ENCODE measurements around the gene GLYATL3. TPM values are rescaled to one million over a fixed set of nuclear protein-coding genes. Genes with fewer than 3 reads are reported as not detected.
"Not testable (repeated sequence)": the region's sequence is repeated elsewhere in the genome, so short reads cannot be mapped to it uniquely, and the experiment has no call there.

GLYATL3 gene
- not detected in 2 replicates for total RNA-seq

DNA sequence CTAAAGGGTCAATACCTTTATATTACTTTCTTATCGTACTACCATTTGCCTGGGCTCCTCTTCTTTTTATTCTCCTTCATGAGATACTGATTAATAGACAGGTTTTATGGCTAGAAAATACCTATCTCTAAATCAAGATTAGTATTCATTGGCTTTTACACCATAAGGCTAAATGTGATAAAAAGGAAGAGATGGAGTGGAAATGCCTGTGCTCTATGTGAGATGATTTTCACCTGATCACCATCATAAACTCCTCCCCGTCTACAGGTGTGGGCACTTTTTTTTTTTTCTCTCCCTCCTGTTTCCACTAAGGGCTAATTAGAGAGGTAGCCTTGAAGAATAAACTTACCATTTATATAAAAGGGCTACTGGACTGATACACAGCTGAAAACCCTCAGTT is at the start of gene GLYATL3:
TSS of gene GLYATL3 (plus strand) at position 301 of the 400 bp plus-strand sequence. CDS start 12,068 bp downstream, outside the sequence.
- H3K27ac Mint-ChIP-seq, result no peak within 1 kb of the TSS
- intact Hi-C loops (cut with micrococcal nuclease), result no loop called here
- no peak for DNase-seq (ENCODE audit: low spot score)
- no peaks in the 10 kb centered on the region for H3K4me1 Mint-ChIP-seq (ENCODE audit: low read depth)
- H3K4me3 Mint-ChIP-seq (ENCODE audit: low read depth), result no peak within 1 kb of the TSS
- H3K27me3 Mint-ChIP-seq (ENCODE audit: low read depth), result peaks cover 1% of the 10 kb centered on the region
- no peaks in the 10 kb centered on the region for H3K9me3 Mint-ChIP-seq
- no peaks in the 10 kb centered on the region for H3K36me3 Mint-ChIP-seq (ENCODE audit: low read depth)

DNA sequence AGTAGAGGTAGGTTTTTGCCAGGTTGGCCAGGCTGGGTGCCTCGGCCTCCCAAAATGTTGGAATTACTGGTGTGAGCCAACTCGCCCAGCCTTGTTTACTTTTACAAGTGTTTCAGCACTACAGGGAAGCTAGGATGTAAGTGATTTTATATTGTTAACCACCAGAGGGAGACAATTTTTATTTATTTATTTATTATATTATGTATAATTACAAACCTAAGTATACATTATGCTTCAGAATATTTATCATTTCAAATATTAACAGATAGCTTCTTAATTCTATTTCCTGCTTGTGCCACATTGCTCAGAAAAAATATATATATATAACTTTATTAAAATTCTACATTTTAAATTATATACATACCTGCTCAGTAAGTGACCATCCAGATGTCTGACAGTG is 46.5 kb upstream of the GLYATL3 start:
- H3K4me3 Mint-ChIP-seq (ENCODE audit: low read depth), result no peak overlapping the region
- no peaks in the 10 kb centered on the region for H3K27me3 Mint-ChIP-seq (ENCODE audit: low read depth)
- H3K27ac Mint-ChIP-seq, result no peak overlapping the region
- peaks cover 10% of the 10 kb centered on the region for H3K4me1 Mint-ChIP-seq (ENCODE audit: low read depth)
- intact Hi-C loops (cut with micrococcal nuclease), result no loop called here
- H3K36me3 Mint-ChIP-seq (ENCODE audit: low read depth), result peaks cover 33% of the 10 kb centered on the region
- no peaks in the 10 kb centered on the region for H3K9me3 Mint-ChIP-seq
- no peak for DNase-seq (ENCODE audit: low spot score)

DNA sequence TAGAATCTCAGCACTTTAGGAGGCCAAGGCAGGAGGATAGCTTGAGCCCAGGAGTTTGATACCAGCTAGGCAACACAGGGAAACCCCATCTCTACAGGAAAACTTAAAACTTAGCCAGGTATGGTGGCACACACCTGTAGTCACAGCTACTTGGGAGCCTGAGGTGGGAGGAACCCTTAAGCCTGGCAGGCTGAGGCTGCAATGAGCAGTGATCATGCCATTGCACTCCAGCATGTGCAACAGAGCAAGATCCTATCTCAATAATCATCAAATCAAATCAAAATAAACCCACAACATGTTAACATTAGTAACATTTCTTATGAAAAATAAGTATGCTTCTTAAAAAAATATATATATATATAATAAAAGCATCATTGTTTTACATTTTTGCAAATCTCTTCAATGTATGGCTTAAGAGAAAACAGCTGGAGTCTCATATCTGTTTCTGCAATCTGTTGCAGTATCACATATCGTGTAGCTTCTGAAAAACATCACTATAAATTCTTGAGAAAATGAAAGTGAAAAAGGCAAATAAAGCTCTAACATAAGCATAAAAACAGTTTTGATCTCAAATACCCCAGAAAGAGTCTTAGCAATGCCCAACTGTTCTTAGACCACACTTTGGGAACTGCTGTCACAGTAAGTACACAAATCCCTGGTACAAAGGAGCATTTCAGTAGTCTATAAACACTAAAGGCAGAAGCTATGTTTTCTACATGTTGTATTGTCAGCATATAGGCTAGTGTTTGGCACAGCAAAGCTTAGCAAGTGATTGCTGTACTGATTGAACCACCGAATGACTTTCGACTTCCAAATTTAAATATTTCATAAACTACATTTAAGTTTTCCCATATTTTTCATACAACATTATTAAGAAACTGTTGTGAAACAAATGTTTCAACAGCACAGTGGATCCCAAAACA is 44.7 kb upstream of the GLYATL3 start:
- peaks cover 16% of the 10 kb centered on the region for H3K4me1 Mint-ChIP-seq (ENCODE audit: low read depth)
- intact Hi-C loops (cut with micrococcal nuclease), result no loop called here
- H3K27me3 Mint-ChIP-seq (ENCODE audit: low read depth), result no peaks in the 10 kb centered on the region
- DNase-seq (ENCODE audit: low spot score), result no peak
- H3K9me3 Mint-ChIP-seq, result no peaks in the 10 kb centered on the region
- H3K4me3 Mint-ChIP-seq (ENCODE audit: low read depth), result no peak overlapping the region
- peaks cover 39% of the 10 kb centered on the region for H3K36me3 Mint-ChIP-seq (ENCODE audit: low read depth)
- peak overlapping the region; percentile 72 for H3K27ac Mint-ChIP-seq

DNA sequence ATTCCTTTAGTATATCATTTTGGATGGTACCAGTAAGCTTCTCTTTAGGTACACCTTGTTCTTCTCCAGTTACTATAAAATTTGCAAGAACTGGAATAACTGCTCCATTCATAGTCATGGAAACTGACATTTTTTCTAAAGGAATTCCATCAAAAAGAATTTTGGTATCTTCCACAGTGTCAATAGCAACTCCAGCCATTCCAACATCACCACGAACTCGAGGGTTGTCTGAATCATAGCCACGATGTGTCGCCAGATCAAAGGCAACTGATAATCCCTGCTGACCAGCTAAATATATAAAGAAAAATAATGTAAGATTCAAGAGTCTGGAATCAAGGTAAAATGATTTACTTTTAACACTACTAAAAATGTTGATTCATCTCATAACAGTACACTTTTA is 42.0 kb upstream of the GLYATL3 start:
- peaks cover 31% of the 10 kb centered on the region for H3K36me3 Mint-ChIP-seq (ENCODE audit: low read depth)
- intact Hi-C loops (cut with micrococcal nuclease), result no loop called here
- peaks cover 27% of the 10 kb centered on the region for H3K4me1 Mint-ChIP-seq (ENCODE audit: low read depth)
- no peaks in the 10 kb centered on the region for H3K9me3 Mint-ChIP-seq
- no peak for DNase-seq (ENCODE audit: low spot score)
- no peaks in the 10 kb centered on the region for H3K27me3 Mint-ChIP-seq (ENCODE audit: low read depth)
- no peak overlapping the region for H3K27ac Mint-ChIP-seq
- no peak overlapping the region for H3K4me3 Mint-ChIP-seq (ENCODE audit: low read depth)

DNA sequence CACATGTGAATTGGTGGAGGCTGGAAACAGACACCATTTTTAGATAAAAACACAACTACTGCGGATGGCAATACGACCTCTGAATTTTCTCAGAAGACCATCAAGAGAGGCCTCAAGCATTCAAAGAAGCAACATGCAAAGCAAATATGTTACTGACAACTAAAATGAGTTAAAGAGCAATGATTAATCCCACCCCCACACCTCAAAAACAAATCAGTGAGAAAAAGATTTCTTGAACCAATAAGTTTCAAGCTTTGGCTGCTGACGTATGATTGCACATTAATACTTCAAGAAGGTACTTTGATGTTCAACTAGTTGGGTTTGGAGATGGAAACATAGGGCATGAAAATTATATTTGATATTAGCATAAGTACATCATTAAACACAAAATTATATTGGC is 37.7 kb upstream of the GLYATL3 start:
- peaks cover 33% of the 10 kb centered on the region for H3K36me3 Mint-ChIP-seq (ENCODE audit: low read depth)
- no peaks in the 10 kb centered on the region for H3K27me3 Mint-ChIP-seq (ENCODE audit: low read depth)
- DNase-seq (ENCODE audit: low spot score), result no peak
- peaks cover 33% of the 10 kb centered on the region for H3K4me1 Mint-ChIP-seq (ENCODE audit: low read depth)
- intact Hi-C loops (cut with micrococcal nuclease), result loop anchor here (2.0 to 5.0 kb wide), 2 partner anchors 19 to 90 kb away; partner anchors contain the start of gene C6orf141
- no peaks in the 10 kb centered on the region for H3K9me3 Mint-ChIP-seq
- H3K27ac Mint-ChIP-seq, result peak overlapping the region; percentile 97
- H3K4me3 Mint-ChIP-seq (ENCODE audit: low read depth), result peak overlapping the region; percentile 99

DNA sequence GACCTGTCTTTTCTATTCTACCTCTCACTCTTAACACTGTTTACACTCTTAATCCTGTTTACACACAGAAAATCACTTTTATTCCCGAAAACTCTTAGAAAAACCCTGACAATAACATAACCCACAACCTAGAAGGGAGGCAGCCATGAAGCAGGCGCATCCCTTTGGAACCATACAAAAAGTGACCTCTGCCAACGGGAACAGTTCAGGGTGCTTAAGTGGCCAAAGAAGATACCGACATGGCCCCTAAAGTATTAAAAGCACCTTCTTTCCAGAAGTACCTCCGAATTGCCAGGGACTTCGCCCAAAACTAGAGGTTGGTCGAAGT is 37.2 kb upstream of the GLYATL3 start:
- no peaks in the 10 kb centered on the region for H3K9me3 Mint-ChIP-seq
- peak overlapping the region; percentile 99 for H3K4me3 Mint-ChIP-seq (ENCODE audit: low read depth)
- H3K27me3 Mint-ChIP-seq (ENCODE audit: low read depth), result no peaks in the 10 kb centered on the region
- H3K36me3 Mint-ChIP-seq (ENCODE audit: low read depth), result peaks cover 30% of the 10 kb centered on the region
- H3K4me1 Mint-ChIP-seq (ENCODE audit: low read depth), result peaks cover 33% of the 10 kb centered on the region
- intact Hi-C loops (cut with micrococcal nuclease), result loop anchor here (2.0 to 5.0 kb wide), 2 partner anchors 20 to 90 kb away; partner anchors contain the start of gene C6orf141
- H3K27ac Mint-ChIP-seq, result peak overlapping the region; percentile 97
- DNase-seq (ENCODE audit: low spot score), result no peak

DNA sequence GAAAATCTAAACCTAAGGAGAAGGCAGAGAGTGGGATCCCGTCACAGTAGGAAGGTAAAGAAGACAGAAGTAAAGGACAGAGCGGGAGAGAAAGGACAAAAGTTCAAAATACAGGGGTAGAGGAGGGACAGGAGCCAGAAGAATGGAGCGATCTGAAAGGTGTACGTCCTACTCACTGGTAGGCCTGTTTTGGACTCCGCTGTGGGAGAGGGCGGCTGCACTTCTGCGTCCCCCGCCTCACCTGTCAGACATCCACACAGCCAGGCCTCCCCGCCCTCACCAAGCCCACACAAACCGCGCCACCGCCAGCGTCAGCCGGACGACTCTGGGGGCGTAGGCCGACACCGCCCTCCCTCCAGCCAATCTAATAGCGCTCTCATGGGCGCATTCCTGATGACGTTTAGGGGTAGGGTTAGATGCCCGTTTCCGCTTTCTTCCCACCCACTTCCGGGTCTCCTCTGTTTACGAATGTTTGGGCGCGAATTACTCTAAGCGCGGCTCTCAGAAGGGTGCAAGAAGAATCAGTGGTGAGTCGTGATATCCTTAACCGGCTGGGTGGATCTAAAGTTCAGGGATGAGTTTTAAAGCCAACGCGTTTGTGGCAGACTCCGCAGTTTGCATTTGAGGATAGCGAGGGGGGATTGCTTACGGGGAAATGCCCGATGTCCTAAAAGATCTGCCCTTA is 36.7 kb upstream of the GLYATL3 start, which contains the start of the genes CENPQ and MMUT:
TSS of gene CENPQ (plus strand) at position 444 of the 685 bp plus-strand sequence. CDS start 6,807 bp downstream, outside the sequence.
TSS of gene MMUT (minus strand) at position 327 of the 685 bp plus-strand sequence. CDS start 3,787 bp downstream, outside the sequence.
- Mint-ChIP-seq H3K27me3 (ENCODE audit: low read depth) (no peaks in the 10 kb centered on the region), H3K36me3 (ENCODE audit: low read depth) (peaks cover 26% of the 10 kb centered on the region), H3K4me1 (ENCODE audit: low read depth) (peaks cover 36% of the 10 kb centered on the region), H3K27ac (peak within 1 kb of the TSS; percentile 97), H3K4me3 (ENCODE audit: low read depth) (peak within 1 kb of the TSS; percentile 99), H3K9me3 (no peaks in the 10 kb centered on the region)
- peak; percentile 91 for DNase-seq (ENCODE audit: low spot score)
- intact Hi-C loops (cut with micrococcal nuclease), result loop anchor here (2.0 to 5.0 kb wide), 2 partner anchors 20 to 89 kb away; partner anchors contain the start of gene C6orf141

DNA sequence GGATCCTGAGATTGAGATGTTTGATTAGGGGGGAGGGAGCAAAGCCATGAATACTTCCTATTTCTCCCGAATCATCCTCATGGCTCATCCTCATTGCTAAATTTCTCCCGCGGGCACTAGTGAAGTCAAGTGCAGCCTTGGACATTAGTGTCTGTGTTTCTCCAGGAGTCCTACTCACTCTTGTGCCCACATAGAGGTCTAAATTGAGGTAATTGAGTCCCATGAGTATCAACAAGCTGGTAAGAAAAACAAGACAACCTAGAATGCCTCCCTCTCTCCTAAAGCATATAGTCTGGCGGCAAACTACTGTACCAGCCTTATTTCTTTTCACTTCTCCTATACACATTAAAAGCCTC is 36.1 kb upstream of the GLYATL3 start:
- peak overlapping the region; percentile 97 for H3K27ac Mint-ChIP-seq
- peaks cover 23% of the 10 kb centered on the region for H3K36me3 Mint-ChIP-seq (ENCODE audit: low read depth)
- H3K27me3 Mint-ChIP-seq (ENCODE audit: low read depth), result no peaks in the 10 kb centered on the region
- DNase-seq (ENCODE audit: low spot score), result no peak
- intact Hi-C loops (cut with micrococcal nuclease), result loop anchor here (2.0 to 5.0 kb wide), 2 partner anchors 21 to 89 kb away; partner anchors contain the start of gene C6orf141
- H3K4me1 Mint-ChIP-seq (ENCODE audit: low read depth), result peaks cover 35% of the 10 kb centered on the region
- peak overlapping the region; percentile 99 for H3K4me3 Mint-ChIP-seq (ENCODE audit: low read depth)
- no peaks in the 10 kb centered on the region for H3K9me3 Mint-ChIP-seq

DNA sequence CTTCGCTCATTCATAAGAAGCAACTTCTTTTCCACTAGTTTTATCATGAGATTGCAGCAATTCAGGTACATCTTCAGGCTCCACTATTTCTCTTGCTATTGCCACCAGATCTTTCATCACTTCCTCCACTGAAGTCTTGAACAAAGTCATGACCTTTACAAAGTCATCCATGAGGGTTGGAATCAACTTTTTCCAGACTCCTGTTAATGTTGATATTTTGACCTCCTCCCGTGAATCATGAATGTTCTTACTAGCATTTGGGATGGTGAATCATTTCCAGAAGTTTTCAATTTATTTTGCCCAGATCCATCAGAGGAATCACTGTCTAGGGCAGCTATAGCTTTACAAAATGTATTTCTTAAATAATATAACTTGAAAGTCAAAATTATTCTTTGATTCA is 35.0 kb upstream of the GLYATL3 start:
- H3K36me3 Mint-ChIP-seq (ENCODE audit: low read depth), result peaks cover 16% of the 10 kb centered on the region
- H3K4me1 Mint-ChIP-seq (ENCODE audit: low read depth), result peaks cover 30% of the 10 kb centered on the region
- intact Hi-C loops (cut with micrococcal nuclease), result loop anchor here (5.0 kb wide), 1 partner anchor 88 kb away; the partner anchor contains the start of gene C6orf141
- peak overlapping the region; percentile 99 for H3K4me3 Mint-ChIP-seq (ENCODE audit: low read depth)
- no peaks in the 10 kb centered on the region for H3K9me3 Mint-ChIP-seq
- peak overlapping the region; percentile 39 for H3K27ac Mint-ChIP-seq
- DNase-seq (ENCODE audit: low spot score), result no peak
- no peaks in the 10 kb centered on the region for H3K27me3 Mint-ChIP-seq (ENCODE audit: low read depth)

DNA sequence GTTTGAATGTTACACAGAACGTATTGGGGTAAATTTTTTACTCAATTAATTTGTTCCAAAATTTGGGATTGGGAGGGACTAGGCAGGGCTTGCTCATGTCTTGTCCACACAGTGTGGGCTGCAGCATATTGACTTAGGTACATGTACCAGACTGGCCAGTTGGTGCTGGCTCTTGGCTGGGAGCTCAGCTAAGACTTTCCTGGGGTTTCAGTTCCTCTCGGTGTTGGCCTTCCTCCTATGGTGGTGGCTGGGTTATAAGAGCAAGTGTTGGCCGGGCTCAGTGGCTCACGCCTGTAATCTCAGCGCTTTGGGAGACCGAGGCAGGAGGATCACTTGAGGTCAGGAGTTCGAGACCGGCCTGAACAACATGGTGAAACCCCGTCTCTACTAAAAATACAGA is 31.7 kb upstream of the GLYATL3 start:
- Mint-ChIP-seq H3K36me3 (ENCODE audit: low read depth) (peaks cover 28% of the 10 kb centered on the region), H3K4me3 (ENCODE audit: low read depth) (no peak overlapping the region)

DNA sequence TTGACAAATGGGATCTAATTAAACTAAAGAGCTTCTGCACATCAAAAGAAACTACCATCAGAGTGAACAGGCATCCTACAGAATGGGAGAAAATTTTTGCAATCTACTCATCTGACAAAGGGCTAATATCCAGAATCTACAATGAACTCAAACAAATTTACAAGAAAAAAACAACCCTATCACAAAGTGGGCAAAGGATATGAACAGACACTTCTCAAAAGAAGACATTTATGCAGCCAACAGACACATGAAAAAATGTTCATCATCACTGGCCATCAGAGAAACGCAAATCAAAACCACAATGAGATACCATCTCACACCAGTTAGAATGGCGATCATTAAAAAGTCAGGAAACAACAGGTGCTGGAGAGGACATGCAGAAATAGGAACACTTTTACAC is 23.2 kb upstream of the GLYATL3 start:
- H3K4me1 Mint-ChIP-seq (ENCODE audit: low read depth); intact Hi-C loops (cut with micrococcal nuclease); H3K27me3 Mint-ChIP-seq (ENCODE audit: low read depth): not testable (repeated sequence)

More for the DNA sequence above, 31.7 kb upstream of the GLYATL3 start:
- H3K27me3 Mint-ChIP-seq (ENCODE audit: low read depth), result no peaks in the 10 kb centered on the region
- intact Hi-C loops (cut with micrococcal nuclease), result no loop called here
- H3K9me3 Mint-ChIP-seq, result no peaks in the 10 kb centered on the region
- H3K27ac Mint-ChIP-seq, result no peak overlapping the region
- DNase-seq (ENCODE audit: low spot score), result no peak
- peaks cover 20% of the 10 kb centered on the region for H3K4me1 Mint-ChIP-seq (ENCODE audit: low read depth)

DNA sequence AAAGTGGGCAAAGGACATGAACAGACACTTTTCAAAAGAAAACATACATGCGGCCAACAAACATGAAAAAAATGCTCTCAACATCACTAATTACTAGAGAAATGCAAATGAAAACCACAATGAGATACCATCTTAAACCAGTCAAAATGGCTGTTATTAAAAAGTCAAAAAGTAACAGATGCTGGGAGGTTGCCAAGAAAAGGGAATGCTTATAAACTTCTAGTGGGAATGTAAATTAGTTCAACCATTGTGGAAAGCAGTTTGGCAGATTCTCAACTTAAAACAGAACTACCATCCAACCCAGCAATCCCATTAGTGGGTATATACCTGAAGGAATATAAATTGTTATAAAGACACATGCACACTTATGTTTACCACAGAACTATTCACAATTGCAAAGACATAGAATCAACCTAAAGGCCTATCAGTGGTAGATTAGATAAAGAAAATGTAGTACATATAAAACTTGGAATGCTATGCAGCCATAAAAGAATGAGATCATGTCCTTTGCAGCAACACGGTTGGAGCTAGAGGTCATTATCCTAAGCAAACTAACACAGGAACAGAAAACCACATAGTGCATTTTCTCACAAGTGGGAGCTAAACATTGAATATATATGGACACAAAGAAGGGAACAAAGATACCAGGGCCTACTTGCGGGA is 20.3 kb upstream of the GLYATL3 start:
- DNase-seq (ENCODE audit: low spot score), result no peak
- Mint-ChIP-seq H3K27me3 (ENCODE audit: low read depth) (no peaks in the 10 kb centered on the region), H3K4me1 (ENCODE audit: low read depth) (no peaks in the 10 kb centered on the region), H3K4me3 (ENCODE audit: low read depth) (no peak overlapping the region), H3K9me3 (peaks cover 3% of the 10 kb centered on the region), H3K36me3 (ENCODE audit: low read depth) (peaks cover 42% of the 10 kb centered on the region), H3K27ac (no peak overlapping the region)
- intact Hi-C loops (cut with micrococcal nuclease), result no loop called here

More for the DNA sequence above, 23.2 kb upstream of the GLYATL3 start:
- DNase-seq (ENCODE audit: low spot score); H3K27ac Mint-ChIP-seq; H3K4me3 Mint-ChIP-seq (ENCODE audit: low read depth); H3K9me3 Mint-ChIP-seq: not testable (repeated sequence)
- H3K36me3 Mint-ChIP-seq (ENCODE audit: low read depth), result peaks cover 50% of the 10 kb centered on the region
